ENCODE results near the gene NARF.

DNA sequence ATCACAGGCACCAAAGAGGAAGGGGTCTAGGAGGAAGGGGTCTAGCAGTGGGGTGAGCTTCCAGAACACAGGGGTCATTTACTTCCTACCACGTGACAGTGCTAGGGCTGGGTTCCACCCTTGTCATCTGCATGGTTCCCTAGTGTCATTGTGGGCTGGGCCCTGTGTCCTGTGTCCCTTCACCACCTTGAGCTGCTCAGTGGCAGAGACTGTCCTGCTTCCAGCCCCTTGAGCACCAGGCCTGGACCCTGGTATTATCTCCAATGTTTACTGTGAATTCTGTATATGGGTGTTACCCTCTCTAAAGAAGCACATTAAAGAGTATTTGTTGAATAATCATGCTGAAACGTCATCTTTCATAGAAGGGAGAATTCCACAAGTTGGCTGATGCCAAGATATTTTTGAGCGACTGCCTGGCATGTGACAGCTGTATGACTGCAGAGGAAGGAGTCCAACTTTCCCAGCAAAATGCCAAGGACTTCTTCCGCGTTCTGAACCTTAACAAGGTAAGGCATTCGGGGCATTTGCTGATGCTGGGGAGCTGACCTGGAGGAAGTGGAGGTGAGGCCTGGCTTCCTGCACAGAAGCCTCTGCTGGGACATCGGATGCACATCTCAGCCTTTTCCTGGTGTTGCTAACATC is 5.5 kb downstream of the NARF start:
- TF ChIP-seq, protein P1, sequence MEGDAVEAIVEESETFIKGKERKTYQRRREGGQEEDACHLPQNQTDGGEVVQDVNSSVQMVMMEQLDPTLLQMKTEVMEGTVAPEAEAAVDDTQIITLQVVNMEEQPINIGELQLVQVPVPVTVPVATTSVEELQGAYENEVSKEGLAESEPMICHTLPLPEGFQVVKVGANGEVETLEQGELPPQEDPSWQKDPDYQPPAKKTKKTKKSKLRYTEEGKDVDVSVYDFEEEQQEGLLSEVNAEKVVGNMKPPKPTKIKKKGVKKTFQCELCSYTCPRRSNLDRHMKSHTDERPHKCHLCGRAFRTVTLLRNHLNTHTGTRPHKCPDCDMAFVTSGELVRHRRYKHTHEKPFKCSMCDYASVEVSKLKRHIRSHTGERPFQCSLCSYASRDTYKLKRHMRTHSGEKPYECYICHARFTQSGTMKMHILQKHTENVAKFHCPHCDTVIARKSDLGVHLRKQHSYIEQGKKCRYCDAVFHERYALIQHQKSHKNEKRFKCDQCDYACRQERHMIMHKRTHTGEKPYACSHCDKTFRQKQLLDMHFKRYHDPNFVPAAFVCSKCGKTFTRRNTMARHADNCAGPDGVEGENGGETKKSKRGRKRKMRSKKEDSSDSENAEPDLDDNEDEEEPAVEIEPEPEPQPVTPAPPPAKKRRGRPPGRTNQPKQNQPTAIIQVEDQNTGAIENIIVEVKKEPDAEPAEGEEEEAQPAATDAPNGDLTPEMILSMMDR (IDR thresholded peaks at IDR 0.05; ENCODE audit: poor library complexity): no peak
- no peak for TF ChIP-seq EZH2 (IDR thresholded peaks at IDR 0.05; ENCODE audit: borderline replicate concordance)
